ENCODE data around the gene P2RY11. TPM values are rescaled to one million over a fixed set of nuclear protein-coding genes. Genes with fewer than 3 reads are reported as not detected.

Gene P2RY11
- total and polyA plus RNA-seq, 4 donors = 2.8 to 25.2 (median 12.1) TPM

GRCh38 chr19:10118960-10119359, 7.5 kb downstream of the P2RY11 start:
- DNase-seq (ENCODE audit: low read depth in 4 of 6, low spot score in 6 of 6) = no peak
- no peaks in the 10 kb centered on the region for H3K27me3 ChIP-seq (ENCODE audit: control insufficient read depth, insufficient read depth, low read length)
- H3K9me3 ChIP-seq (ENCODE audit: control insufficient read depth, insufficient read depth, low read length) = no peaks in the 10 kb centered on the region
- WGBS (ENCODE audit: insufficient coverage) = 59% methylated on average over 12 of the region's 12 CpGs
- H3K36me3 ChIP-seq (ENCODE audit: control insufficient read depth, insufficient read depth, low read length) = peaks cover 54% of the 10 kb centered on the region
- H3K4me1 ChIP-seq (ENCODE audit: control insufficient read depth, insufficient read depth, low read length) = peaks cover 16% of the 10 kb centered on the region
- H3K4me3 ChIP-seq (ENCODE audit: low read depth, low read length) = peak overlapping the region; percentile 92
- H3K27ac ChIP-seq (ENCODE audit: low read depth, low read length) = no peak overlapping the region

GRCh38 chr19:10120538-10121189, 9.2 kb downstream of the P2RY11 start:
- H3K36me3 ChIP-seq (ENCODE audit: control insufficient read depth, insufficient read depth, low read length) = peaks cover 43% of the 10 kb centered on the region
- peak in 1 of 6 donors; percentile 78 for DNase-seq (ENCODE audit: low read depth in 4 of 6, low spot score in 6 of 6)
- WGBS (ENCODE audit: insufficient coverage) = 86% methylated on average over 5 of the region's 9 CpGs

GRCh38 chr19:10122045-10122444, 10.6 kb downstream of the P2RY11 start:
- Histone ChIP-seq H3K9me3 (ENCODE audit: control insufficient read depth, insufficient read depth, low read length) (no peaks in the 10 kb centered on the region), H3K36me3 (ENCODE audit: control insufficient read depth, insufficient read depth, low read length) (peaks cover 37% of the 10 kb centered on the region), H3K4me1 (ENCODE audit: control insufficient read depth, insufficient read depth, low read length) (peaks cover 16% of the 10 kb centered on the region), H3K4me3 (ENCODE audit: low read depth, low read length) (no peak overlapping the region), H3K27me3 (ENCODE audit: control insufficient read depth, insufficient read depth, low read length) (no peaks in the 10 kb centered on the region), H3K27ac (ENCODE audit: low read depth, low read length) (no peak overlapping the region)
- no CpG with 5 or more reads among the region's 6 CpGs for WGBS (ENCODE audit: insufficient coverage)
- no peak for DNase-seq (ENCODE audit: low read depth in 4 of 6, low spot score in 6 of 6)

More at GRCh38 chr19:10120538-10121189, 9.2 kb downstream of the P2RY11 start:
- Histone ChIP-seq H3K4me3 (ENCODE audit: low read depth, low read length) (no peak overlapping the region), H3K4me1 (ENCODE audit: control insufficient read depth, insufficient read depth, low read length) (peaks cover 16% of the 10 kb centered on the region), H3K27ac (ENCODE audit: low read depth, low read length) (no peak overlapping the region), H3K27me3 (ENCODE audit: control insufficient read depth, insufficient read depth, low read length) (no peaks in the 10 kb centered on the region), H3K9me3 (ENCODE audit: control insufficient read depth, insufficient read depth, low read length) (no peaks in the 10 kb centered on the region)

DNA sequence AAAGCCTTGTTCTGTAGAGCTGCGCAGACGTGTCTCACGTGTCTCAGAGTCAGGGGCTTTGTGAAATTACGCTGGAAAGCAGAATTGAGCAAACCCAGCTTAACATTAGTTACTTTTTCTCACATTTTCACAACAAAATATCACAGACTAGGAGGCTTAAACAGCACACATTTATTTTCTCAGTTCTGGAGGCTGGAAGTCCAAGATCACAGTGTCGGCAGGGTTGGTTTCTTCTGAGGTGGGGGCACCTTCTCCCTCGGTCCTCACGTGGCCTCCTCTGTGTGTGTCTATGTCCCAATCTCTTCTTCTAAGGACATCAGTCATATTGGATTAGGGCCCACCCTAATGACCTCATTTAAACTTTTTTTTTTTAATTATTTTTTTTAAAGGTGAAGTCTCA, 12.9 kb downstream of the P2RY11 start:
- WGBS (ENCODE audit: insufficient coverage) = 96% methylated on average over 5 of the region's 7 CpGs
- Histone ChIP-seq H3K4me1 (ENCODE audit: control insufficient read depth, insufficient read depth, low read length) (peaks cover 4% of the 10 kb centered on the region), H3K4me3 (ENCODE audit: low read depth, low read length) (no peak overlapping the region), H3K9me3 (ENCODE audit: control insufficient read depth, insufficient read depth, low read length) (no peaks in the 10 kb centered on the region), H3K27ac (ENCODE audit: low read depth, low read length) (no peak overlapping the region), H3K36me3 (ENCODE audit: control insufficient read depth, insufficient read depth, low read length) (peaks cover 23% of the 10 kb centered on the region), H3K27me3 (ENCODE audit: control insufficient read depth, insufficient read depth, low read length) (no peaks in the 10 kb centered on the region)
- no peak for DNase-seq (ENCODE audit: low read depth in 4 of 6, low spot score in 6 of 6)

GRCh38 chr19:10126213-10126639, 14.7 kb downstream of the P2RY11 start:
- Histone ChIP-seq H3K9me3 (ENCODE audit: control insufficient read depth, insufficient read depth, low read length) (no peaks in the 10 kb centered on the region), H3K36me3 (ENCODE audit: control insufficient read depth, insufficient read depth, low read length) (peaks cover 37% of the 10 kb centered on the region), H3K27me3 (ENCODE audit: control insufficient read depth, insufficient read depth, low read length) (no peaks in the 10 kb centered on the region), H3K27ac (ENCODE audit: low read depth, low read length) (no peak overlapping the region), H3K4me3 (ENCODE audit: low read depth, low read length) (no peak overlapping the region), H3K4me1 (ENCODE audit: control insufficient read depth, insufficient read depth, low read length) (no peaks in the 10 kb centered on the region)
- no CpG with 5 or more reads among the region's 4 CpGs for WGBS (ENCODE audit: insufficient coverage)
- no peak for DNase-seq (ENCODE audit: low read depth in 4 of 6, low spot score in 6 of 6)

DNA sequence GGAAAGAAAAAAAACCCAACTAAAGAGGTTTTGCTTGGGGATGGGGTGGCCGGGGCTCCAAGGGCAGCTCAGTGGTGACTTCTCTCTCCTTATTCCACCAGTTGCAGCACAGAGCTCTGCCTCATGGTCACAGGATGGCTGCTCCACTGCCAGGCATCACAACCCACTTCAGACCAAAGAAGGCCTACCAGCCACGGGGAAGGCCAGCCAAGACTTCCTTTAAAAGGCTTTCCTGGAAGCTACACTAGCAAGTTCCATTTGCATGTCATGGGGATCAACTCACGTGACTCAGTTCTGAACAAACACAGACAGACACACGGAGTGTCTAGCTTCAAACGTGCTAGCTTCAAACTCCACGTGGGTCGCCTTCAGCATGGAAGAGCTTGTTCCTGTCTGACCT, 21.4 kb downstream of the P2RY11 start:
- DNase-seq (ENCODE audit: low read depth in 4 of 6, low spot score in 6 of 6) = no peak
- peaks cover 81% of the 10 kb centered on the region for H3K36me3 ChIP-seq (ENCODE audit: control insufficient read depth, insufficient read depth, low read length)
- H3K4me1 ChIP-seq (ENCODE audit: control insufficient read depth, insufficient read depth, low read length) = no peaks in the 10 kb centered on the region
- WGBS (ENCODE audit: insufficient coverage) = 100% methylated on average over 5 of the region's 7 CpGs
- H3K27ac ChIP-seq (ENCODE audit: low read depth, low read length) = no peak overlapping the region
- H3K4me3 ChIP-seq (ENCODE audit: low read depth, low read length) = no peak overlapping the region
- H3K9me3 ChIP-seq (ENCODE audit: control insufficient read depth, insufficient read depth, low read length) = no peaks in the 10 kb centered on the region
- H3K27me3 ChIP-seq (ENCODE audit: control insufficient read depth, insufficient read depth, low read length) = no peaks in the 10 kb centered on the region

DNA sequence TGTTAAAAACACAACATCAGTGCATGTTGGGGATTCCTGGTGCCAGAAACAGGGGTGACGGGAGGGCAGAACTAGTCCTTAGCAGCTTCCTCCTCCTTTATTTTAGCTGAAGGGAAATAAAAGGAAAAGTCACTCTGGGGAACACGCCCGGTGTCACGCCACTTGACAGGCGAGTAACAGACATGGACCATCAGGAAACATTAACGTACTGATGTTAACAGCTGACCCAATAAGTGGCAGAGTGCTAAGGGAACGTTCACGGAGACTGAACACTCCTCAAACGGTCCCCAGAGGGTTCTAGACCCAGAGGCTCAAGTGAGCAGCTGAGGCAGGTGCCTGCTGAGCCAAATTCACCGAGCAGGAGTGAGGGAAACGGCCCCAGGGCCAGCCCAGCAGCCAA, 22.1 kb downstream of the P2RY11 start:
- Histone ChIP-seq H3K27ac (ENCODE audit: low read depth, low read length) (no peak overlapping the region), H3K9me3 (ENCODE audit: control insufficient read depth, insufficient read depth, low read length) (no peaks in the 10 kb centered on the region), H3K36me3 (ENCODE audit: control insufficient read depth, insufficient read depth, low read length) (peaks cover 84% of the 10 kb centered on the region), H3K4me3 (ENCODE audit: low read depth, low read length) (no peak overlapping the region), H3K4me1 (ENCODE audit: control insufficient read depth, insufficient read depth, low read length) (no peaks in the 10 kb centered on the region), H3K27me3 (ENCODE audit: control insufficient read depth, insufficient read depth, low read length) (no peaks in the 10 kb centered on the region)
- WGBS (ENCODE audit: insufficient coverage) = 92% methylated on average over 10 of the region's 11 CpGs
- no peak for DNase-seq (ENCODE audit: low read depth in 4 of 6, low spot score in 6 of 6)

DNA sequence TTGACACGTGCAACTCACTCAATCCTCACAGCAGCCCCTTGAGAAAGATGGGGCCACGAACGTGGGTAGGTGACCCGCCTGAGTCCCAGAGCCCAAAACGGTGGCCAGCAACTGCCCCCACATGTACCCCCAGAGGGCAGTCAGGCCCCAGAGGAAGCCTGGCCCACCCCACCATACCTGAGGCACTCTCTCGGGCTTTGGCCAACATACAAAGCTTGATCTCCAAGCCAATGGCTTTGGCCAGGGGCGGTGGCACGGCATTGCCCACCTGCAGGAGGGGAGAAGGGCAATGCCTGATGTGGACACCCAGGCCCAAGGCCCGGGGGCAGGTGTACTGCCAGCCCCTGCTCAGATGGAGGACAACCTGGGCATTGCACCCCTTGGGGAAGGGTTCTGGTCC, 22.5 kb downstream of the P2RY11 start:
- 92% methylated on average over 9 of the region's 9 CpGs for WGBS (ENCODE audit: insufficient coverage)
- H3K4me1 ChIP-seq (ENCODE audit: control insufficient read depth, insufficient read depth, low read length) = no peaks in the 10 kb centered on the region
- H3K27me3 ChIP-seq (ENCODE audit: control insufficient read depth, insufficient read depth, low read length) = no peaks in the 10 kb centered on the region
- no peak for DNase-seq (ENCODE audit: low read depth in 4 of 6, low spot score in 6 of 6)
- H3K27ac ChIP-seq (ENCODE audit: low read depth, low read length) = no peak overlapping the region
- peaks cover 85% of the 10 kb centered on the region for H3K36me3 ChIP-seq (ENCODE audit: control insufficient read depth, insufficient read depth, low read length)
- no peak overlapping the region for H3K4me3 ChIP-seq (ENCODE audit: low read depth, low read length)
- no peaks in the 10 kb centered on the region for H3K9me3 ChIP-seq (ENCODE audit: control insufficient read depth, insufficient read depth, low read length)

DNA sequence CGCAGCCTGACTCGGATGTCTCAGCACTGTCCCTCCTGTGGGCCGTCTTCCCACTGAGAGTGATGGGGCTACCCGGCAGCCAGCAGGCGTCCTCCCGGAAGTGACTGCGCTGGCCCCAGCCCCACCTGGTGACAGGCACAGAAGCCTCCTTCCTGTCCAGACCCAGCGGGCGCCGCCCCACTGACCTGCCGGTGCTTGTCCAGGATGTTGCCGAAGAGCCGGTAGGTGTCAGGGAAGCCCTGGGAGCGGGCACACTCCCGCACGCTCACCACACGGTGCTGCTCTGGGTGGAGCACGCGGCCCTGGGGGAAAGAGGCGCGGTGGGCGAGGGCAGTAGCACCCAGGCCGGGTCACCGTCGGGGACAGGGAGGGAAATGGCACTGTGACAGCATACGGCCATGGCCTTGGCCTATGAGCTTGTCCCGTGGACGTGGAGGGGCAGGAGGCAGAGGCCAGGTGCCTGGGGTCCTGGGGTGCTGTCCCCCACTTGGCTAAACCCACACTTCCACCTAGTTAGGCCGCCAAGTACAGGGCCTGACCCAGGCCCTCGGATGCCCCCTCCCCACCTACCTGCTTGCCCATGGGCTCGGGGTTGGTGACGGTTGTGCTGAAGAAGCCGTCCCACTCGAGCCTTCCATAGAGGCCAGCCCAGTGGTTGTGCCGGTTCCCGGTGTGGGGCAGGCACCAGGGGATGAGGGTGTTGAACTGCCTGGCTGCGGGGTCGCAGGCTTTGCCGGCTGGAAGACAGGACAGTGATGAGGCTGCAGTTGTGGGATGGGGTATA, 24.2 kb downstream of the P2RY11 start:
- no peak for DNase-seq (ENCODE audit: low read depth in 4 of 6, low spot score in 6 of 6)
- H3K4me3 ChIP-seq (ENCODE audit: low read depth, low read length) = no peak overlapping the region
- no peaks in the 10 kb centered on the region for H3K27me3 ChIP-seq (ENCODE audit: control insufficient read depth, insufficient read depth, low read length)
- peaks cover 91% of the 10 kb centered on the region for H3K36me3 ChIP-seq (ENCODE audit: control insufficient read depth, insufficient read depth, low read length)
- H3K4me1 ChIP-seq (ENCODE audit: control insufficient read depth, insufficient read depth, low read length) = no peaks in the 10 kb centered on the region
- WGBS (ENCODE audit: insufficient coverage) = 94% methylated on average over 39 of the region's 39 CpGs
- no peak overlapping the region for H3K27ac ChIP-seq (ENCODE audit: low read depth, low read length)
- H3K9me3 ChIP-seq (ENCODE audit: control insufficient read depth, insufficient read depth, low read length) = no peaks in the 10 kb centered on the region

- Histone ChIP-seq H3K36me3 (ENCODE audit: control insufficient read depth, insufficient read depth, low read length) (peaks cover 94% of the 10 kb centered on the region), H3K27me3 (ENCODE audit: control insufficient read depth, insufficient read depth, low read length) (no peaks in the 10 kb centered on the region), H3K9me3 (ENCODE audit: control insufficient read depth, insufficient read depth, low read length) (no peaks in the 10 kb centered on the region), H3K4me1 (ENCODE audit: control insufficient read depth, insufficient read depth, low read length) (no peaks in the 10 kb centered on the region), H3K4me3 (ENCODE audit: low read depth, low read length) (no peak overlapping the region), H3K27ac (ENCODE audit: low read depth, low read length) (no peak overlapping the region)
- no peak for DNase-seq (ENCODE audit: low read depth in 4 of 6, low spot score in 6 of 6)
- 98% methylated on average over 14 of the region's 14 CpGs for WGBS (ENCODE audit: insufficient coverage)
These were observed 25.4 kb downstream of the P2RY11 start for GRCh38 chr19:10136936-10137335.
